HFF-Myc (cell line): ENCODE measurements around the gene SPINK9.

ENCODE experiments used
- DNase-seq: peaks from one replicate; pipeline ENCODE4 v3.0.0-alpha.2; 2011; ENCODE audit warnings: low read depth; ENCODE audit errors: extremely low read depth
- H3K4me3 ChIP-seq: replicated peaks from 2 replicates; pipeline ENCODE4 v1.5.1; 2011; ENCODE audit warnings: low read depth, mild to moderate bottlenecking, control low read depth, low read length
- TF ChIP-seq, protein P1 (sequence below): IDR thresholded peaks from 2 replicates; pipeline ENCODE4 v1.5.1; 2012; ENCODE audit warnings: mild to moderate bottlenecking, low read depth, low read length, control low read depth; ENCODE audit errors: missing control alignments

SPINK9 gene

DNA sequence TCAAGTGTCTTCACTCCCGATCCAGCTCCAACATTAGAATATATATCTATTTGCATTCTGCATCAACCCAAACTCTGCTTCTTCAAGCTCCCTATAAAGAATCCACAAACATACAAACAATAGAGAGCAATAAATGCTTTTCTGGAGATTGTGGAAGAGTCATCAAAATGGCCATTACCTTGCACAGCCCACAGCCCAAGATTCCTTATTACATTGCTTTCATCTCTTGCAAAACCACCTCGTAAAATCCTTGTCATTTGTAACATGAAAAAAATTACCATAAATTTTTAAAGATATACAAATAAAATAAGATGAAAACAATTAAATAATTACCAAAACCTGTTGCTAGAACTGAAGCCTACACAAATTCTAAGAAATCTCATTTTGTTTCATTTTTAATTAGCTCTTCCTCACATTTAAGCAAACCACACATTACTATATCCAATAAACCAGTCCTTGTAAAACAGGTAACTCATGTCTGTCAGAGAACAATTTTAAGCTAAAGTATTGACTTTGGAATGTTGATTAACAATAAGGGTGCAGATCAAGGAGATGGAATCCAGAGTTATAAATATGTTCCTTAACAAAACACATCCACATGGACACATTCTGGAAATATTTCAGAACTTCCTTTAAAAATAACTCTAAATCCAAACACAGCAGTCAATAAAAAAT is 7.1 kb downstream of the SPINK9 start:
- TF ChIP-seq, protein P1, sequence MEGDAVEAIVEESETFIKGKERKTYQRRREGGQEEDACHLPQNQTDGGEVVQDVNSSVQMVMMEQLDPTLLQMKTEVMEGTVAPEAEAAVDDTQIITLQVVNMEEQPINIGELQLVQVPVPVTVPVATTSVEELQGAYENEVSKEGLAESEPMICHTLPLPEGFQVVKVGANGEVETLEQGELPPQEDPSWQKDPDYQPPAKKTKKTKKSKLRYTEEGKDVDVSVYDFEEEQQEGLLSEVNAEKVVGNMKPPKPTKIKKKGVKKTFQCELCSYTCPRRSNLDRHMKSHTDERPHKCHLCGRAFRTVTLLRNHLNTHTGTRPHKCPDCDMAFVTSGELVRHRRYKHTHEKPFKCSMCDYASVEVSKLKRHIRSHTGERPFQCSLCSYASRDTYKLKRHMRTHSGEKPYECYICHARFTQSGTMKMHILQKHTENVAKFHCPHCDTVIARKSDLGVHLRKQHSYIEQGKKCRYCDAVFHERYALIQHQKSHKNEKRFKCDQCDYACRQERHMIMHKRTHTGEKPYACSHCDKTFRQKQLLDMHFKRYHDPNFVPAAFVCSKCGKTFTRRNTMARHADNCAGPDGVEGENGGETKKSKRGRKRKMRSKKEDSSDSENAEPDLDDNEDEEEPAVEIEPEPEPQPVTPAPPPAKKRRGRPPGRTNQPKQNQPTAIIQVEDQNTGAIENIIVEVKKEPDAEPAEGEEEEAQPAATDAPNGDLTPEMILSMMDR, result no peak
- H3K4me3 ChIP-seq, result no peak overlapping the region
- no peak for DNase-seq

DNA sequence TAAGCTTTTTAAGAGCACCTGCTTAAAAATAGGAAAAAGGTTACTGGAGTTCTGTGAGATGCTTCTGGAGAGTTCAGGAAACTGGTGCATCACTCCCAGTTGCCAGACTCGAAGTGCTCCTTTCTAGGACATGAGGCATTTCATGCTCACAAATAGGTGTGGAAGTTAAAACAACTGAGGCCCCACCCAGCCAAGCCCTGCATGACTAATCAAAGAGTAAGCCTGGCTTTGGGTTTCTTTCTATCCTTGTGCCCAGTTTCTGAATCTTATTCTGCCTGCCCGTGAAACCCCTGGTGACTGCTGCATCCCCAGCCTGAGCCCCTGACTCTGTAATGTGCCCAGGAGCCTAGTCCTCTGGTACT is 7.7 kb downstream of the SPINK9 start:
- TF ChIP-seq, protein P1, result no peak
- DNase-seq, result no peak
- H3K4me3 ChIP-seq, result no peak overlapping the region

DNA sequence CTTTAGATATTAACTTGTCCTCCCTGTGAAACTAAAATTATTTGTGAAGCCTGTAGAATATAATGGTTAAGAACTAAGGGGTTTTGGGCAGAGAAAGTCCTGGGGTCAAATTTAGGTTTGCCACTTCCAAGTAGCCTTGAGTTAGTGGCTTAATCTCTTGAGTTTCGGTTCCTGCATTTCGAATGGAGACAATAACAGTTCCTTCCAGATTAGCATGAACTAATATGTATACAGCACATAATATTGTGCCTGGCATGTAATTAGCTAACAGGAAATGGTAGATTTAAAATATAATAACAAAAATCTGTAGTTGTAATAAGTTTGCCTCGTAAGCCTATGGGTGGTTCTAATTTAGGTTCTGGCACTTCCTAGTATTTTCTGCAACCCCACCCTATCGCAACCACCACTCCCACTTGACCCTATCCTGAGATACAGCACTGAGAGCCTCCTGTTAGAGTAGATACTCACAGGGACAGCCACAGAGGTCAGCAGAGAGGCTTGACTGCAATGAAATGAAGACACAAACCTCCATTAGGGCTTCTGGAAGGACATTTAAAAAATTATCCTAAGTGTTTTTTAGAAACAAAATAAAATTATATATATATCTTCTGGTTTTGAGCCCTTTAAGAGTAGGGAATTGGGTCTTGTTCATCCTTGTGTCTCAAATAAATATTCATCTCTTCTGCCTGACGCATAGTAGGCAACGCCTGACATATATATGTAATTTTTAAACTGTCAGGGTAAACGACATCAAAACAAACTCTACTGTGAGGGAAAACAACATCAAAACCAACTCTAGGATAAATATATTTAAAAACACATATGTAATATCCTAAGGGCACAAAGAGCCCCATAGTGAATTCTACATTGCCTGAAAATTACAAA is 8.5 kb downstream of the SPINK9 start:
- no peak overlapping the region for H3K4me3 ChIP-seq
- no peak for DNase-seq
- TF ChIP-seq, protein P1, result no peak

DNA sequence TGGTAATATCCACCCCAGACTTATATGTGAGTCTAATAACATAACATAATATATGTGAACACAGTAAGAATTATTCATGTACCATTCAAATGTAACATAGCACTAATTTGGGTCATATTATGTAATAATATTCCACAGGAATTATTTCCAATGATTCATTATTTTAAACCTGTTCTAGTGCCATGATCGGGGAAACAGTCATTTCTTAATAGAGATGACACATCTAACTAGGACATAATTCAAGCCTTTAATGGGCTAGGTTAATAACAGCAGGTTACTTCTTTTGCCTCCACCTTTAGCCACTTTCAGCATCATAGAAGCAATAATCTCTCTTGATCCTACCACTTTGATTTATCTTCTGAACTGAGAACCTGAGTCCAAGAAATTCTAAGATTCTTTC is 12.3 kb downstream of the SPINK9 start:
- TF ChIP-seq, protein P1, result no peak
- H3K4me3 ChIP-seq, result no peak overlapping the region
- no peak for DNase-seq

DNA sequence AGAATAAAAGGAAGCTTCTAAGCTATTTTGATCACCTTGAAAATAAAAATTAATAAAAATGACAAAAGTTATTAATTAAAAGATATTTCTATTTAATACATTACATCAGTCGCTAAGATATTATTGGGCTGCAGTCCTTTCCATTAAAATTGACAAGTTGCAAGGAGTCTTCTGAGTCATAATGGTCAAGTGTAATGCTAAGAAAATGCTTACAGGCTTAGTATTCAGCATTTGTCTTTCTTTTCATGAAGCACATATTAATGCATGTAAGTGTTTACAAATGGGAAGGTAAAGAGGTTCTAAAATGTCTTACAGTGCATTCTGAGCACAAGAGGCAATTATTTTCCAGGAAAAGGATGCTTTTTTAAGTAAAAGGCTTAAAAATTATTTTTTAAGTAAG is 17.3 kb downstream of the SPINK9 start:
- TF ChIP-seq, protein P1, result no peak
- H3K4me3 ChIP-seq, result no peak overlapping the region
- DNase-seq, result no peak

DNA sequence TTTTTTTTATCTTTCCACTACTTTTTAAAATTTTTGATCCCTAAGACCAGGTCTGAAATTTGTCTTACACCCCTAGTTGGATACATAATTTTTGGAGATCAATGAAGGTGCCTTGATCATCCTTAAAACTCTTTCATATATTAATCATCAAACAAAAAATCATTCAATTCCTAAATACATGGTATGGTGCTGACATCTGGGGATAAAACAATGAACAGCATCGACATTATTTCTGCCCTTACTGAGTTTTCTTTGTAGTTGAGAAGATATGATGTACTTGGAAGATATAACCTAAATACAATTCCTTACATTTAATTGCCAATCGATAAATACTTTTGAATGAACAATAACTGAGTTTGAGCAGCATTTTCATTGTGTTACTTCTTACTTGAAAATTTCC is 18.3 kb downstream of the SPINK9 start:
- no peak overlapping the region for H3K4me3 ChIP-seq
- TF ChIP-seq, protein P1, result no peak
- no peak for DNase-seq

DNA sequence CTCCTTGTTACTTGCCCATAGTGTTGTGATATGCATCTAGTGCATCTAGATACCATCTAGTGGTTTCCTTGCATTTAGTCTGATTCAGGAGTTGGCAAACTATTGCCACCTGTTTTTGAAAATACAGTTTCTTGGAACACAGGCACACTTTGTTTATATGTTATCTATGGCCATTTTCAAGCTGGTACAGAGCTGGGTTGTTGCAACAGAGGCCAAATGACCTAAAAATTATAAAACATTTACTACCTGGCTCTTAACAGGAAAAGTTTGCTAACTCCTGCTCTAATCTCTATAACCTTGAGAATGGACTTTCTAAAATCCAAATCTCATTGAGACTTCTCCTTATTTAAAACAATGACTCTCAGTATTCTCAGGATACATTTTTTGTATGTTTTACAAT is 29.0 kb downstream of the SPINK9 start:
- DNase-seq, result no peak
- no peak overlapping the region for H3K4me3 ChIP-seq
- TF ChIP-seq, protein P1, result no peak
